ENCODE measurements around the gene METTL16. TPM values are rescaled to one million over a fixed set of nuclear protein-coding genes. Genes with fewer than 3 reads are reported as not detected.

Gene METTL16
- total RNA-seq, 6 experiments from 2014 or later = 21.7 to 25.7 (median 24.1) TPM

DNA sequence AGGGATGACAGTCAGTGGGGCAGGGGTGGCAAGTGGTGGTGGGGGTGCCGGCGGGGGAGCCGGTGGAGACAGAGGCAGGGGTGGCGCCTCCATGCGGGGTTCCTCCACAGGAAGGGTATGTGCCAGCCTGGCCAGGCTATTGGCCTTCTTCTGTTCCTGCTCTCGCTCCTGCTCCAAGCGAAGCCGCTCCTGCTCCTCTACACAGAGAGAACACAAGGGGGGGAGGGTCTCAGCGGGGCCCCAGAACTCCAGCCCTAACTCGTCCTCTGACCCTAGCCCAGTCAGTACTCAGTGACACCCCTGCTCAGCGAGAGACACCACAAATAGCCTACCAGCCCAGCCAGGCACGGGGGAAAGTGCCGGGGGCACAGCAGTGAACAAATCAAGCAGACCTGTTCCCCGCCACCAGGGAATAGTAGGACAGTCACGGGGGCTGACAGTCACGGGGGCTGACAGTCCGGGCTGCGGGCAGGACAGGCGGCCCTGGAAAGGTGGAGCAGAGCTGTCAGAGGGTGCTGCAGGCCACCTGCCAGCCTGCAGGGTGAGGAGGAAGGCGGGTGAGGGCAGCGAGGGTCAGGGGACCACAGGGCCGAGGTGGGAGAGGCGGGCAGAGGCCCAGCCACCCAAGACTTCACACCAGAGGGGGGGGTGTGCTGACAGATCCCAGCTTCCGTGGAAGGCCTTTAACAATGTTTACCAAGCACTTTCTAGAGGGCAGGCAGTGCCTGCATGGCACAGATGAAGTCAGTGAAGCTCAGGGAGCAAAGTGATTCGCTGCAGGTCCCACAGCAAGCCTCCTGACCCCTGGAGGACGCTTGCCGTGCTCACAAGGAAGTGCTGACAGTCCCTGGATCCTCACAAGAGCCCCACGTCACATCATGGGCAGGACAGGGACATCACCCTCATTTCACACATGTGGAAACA lies 116.2 kb downstream of the METTL16 start:
- Mint-ChIP-seq H3K27ac (peak overlapping the region; percentile 99), H3K36me3 (ENCODE audit: low read depth) (peaks cover 11% of the 10 kb centered on the region; the same call in 1 of the 2 replicates), H3K27me3 (ENCODE audit: insufficient read depth) (peaks cover 11% of the 10 kb centered on the region), H3K9me3 (no peaks in the 10 kb centered on the region), H3K4me1 (ENCODE audit: low read depth) (peaks cover 63% of the 10 kb centered on the region), H3K4me3 (peak overlapping the region; percentile 83)
- peak; percentile 52 for DNase-seq
- TF ChIP-seq, protein P1, sequence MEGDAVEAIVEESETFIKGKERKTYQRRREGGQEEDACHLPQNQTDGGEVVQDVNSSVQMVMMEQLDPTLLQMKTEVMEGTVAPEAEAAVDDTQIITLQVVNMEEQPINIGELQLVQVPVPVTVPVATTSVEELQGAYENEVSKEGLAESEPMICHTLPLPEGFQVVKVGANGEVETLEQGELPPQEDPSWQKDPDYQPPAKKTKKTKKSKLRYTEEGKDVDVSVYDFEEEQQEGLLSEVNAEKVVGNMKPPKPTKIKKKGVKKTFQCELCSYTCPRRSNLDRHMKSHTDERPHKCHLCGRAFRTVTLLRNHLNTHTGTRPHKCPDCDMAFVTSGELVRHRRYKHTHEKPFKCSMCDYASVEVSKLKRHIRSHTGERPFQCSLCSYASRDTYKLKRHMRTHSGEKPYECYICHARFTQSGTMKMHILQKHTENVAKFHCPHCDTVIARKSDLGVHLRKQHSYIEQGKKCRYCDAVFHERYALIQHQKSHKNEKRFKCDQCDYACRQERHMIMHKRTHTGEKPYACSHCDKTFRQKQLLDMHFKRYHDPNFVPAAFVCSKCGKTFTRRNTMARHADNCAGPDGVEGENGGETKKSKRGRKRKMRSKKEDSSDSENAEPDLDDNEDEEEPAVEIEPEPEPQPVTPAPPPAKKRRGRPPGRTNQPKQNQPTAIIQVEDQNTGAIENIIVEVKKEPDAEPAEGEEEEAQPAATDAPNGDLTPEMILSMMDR (IDR thresholded peaks at IDR 0.05) = peak; percentile 38

DNA sequence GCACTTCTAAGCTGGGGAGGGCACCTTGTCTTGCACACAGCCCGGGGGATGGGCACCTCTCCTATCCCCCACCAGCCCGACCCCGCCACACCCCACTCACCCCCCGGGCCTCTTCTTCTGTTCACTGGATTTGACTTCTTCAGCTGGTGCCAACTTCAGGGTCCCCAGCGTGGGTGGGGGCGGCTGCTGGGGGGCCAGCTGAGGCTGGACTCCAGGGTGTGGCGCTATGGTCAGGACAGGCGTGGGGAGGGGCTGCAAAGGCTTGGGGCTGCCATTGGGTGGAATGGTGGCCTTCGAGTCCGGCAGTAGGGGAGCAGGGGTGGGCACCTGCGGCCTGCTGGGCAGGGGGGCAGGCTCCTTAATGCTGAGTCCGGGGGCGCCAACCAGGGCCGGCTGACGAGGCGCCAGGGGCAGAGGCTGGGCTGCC lies 116.9 kb downstream of the METTL16 start:
- peaks cover 11% of the 10 kb centered on the region; the same call in 1 of the 2 replicates for H3K36me3 Mint-ChIP-seq (ENCODE audit: low read depth)
- H3K9me3 Mint-ChIP-seq = no peaks in the 10 kb centered on the region
- H3K4me1 Mint-ChIP-seq (ENCODE audit: low read depth) = peaks cover 71% of the 10 kb centered on the region
- TF ChIP-seq, protein P1 (IDR thresholded peaks at IDR 0.05) = no peak
- H3K4me3 Mint-ChIP-seq = no peak overlapping the region
- DNase-seq = no peak
- peaks cover 8% of the 10 kb centered on the region for H3K27me3 Mint-ChIP-seq (ENCODE audit: insufficient read depth)
- H3K27ac Mint-ChIP-seq = peak overlapping the region; percentile 99

DNA sequence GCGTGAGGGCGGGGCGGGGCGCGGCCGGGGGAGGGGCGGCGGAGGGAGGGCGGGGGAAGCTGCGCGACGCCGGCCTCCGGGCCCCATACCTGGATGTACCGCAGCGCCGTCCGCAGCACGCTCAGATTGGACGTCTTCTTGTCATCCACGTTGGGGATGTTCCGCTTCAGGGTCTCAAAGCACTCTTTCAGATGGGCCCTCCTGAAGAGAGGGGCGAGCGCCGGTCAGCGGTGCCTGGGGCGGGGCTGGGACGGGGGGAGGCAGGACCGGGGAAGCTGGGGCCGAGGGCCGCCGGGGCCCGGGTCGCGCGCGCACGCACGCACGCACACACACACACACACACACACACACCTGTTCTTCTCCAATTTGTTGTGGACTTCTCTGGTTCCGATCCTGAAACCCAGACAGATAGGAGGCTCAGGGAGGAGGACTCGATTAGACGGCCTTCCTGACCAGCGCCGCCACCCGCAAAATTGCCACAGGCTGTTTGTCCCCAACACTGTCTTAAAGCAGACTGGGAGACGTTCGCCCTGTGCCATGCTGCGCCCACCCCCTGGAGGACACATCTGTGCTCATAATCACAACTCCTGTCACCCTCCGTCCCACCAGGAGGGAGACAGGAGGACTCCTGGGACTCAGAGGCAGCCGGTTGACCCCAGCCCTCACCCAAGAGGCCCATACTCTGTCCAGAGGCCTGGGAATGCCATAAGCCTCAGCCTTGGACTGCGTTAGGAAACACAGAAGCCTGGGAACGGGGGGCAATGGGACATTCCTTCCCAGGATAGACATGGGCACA lies 117.5 kb downstream of the METTL16 start:
- H3K36me3 Mint-ChIP-seq (ENCODE audit: low read depth) = peaks cover 16% of the 10 kb centered on the region; the same call in 1 of the 2 replicates
- peaks cover 69% of the 10 kb centered on the region for H3K4me1 Mint-ChIP-seq (ENCODE audit: low read depth)
- peaks cover 6% of the 10 kb centered on the region for H3K27me3 Mint-ChIP-seq (ENCODE audit: insufficient read depth)
- TF ChIP-seq, protein P1 (IDR thresholded peaks at IDR 0.05) = no peak
- no peaks in the 10 kb centered on the region for H3K9me3 Mint-ChIP-seq
- H3K4me3 Mint-ChIP-seq = peak overlapping the region; percentile 85
- peak overlapping the region; percentile 90 for H3K27ac Mint-ChIP-seq
- no peak for DNase-seq

DNA sequence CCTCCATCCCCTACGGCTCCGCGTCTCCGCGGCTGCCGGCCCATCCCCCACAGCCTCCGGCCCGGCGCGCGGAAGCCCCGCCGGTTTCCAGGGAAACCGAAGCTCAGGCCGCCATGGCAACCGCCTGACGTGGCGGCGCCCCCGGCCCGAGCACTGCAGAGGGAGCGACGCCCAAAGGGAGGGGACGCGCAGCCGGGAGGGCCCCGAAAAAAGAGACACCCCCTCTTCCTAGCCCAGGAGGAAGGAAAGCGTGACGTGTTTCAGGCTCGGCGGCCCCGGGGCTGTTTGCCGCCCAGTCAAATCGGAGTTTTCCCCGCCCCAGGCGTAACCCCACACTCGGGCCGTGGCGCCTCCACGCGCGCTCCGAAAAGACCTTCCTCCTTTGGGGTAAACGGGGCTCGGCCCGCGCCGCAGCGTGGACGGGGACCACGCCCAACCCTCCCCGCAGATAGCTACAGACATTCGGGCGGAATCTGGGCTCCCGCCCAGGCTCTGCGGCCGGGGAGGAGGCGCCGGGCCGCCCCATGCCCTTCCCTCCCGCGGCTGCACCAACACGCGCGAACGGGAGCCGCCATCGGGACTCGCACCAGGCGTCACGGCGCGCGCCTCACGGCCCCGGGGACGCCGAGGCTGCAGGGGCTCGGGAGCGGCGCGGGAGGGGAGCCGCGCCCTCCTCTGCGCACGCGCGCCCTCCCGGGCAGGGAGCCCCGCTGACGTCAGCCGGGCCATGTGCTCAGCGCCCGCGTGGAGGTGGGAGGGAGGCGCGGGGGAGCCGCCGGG lies 118.3 kb downstream of the METTL16 start:
- H3K9me3 Mint-ChIP-seq = no peaks in the 10 kb centered on the region
- H3K4me3 Mint-ChIP-seq = peak overlapping the region; percentile 85
- TF ChIP-seq, protein P1 (IDR thresholded peaks at IDR 0.05) = peak; percentile 8; the same call in 1 of the 2 replicates
- H3K36me3 Mint-ChIP-seq (ENCODE audit: low read depth) = peaks cover 22% of the 10 kb centered on the region
- peaks cover 8% of the 10 kb centered on the region for H3K27me3 Mint-ChIP-seq (ENCODE audit: insufficient read depth)
- peaks cover 67% of the 10 kb centered on the region for H3K4me1 Mint-ChIP-seq (ENCODE audit: low read depth)
- DNase-seq = peak; percentile 70
- H3K27ac Mint-ChIP-seq = peak overlapping the region; percentile 96

Data from HFFc6 (cell line).